ENCODE data around the gene LRRC59. TPM values are rescaled to one million over a fixed set of nuclear protein-coding genes. Genes with fewer than 3 reads are reported as not detected.

LRRC59 gene
- total and polyA plus RNA-seq, 2 donors (not counting 1 experiment from before 2014, with no cell fraction given): 27.7 to 31.2 TPM

- Histone ChIP-seq H3K79me2 (ENCODE audit: control insufficient read depth, insufficient read depth, low read length) (peaks cover 31% of the 10 kb centered on the region), H3K9ac (ENCODE audit: low read length) (no peak overlapping the region), H3K36me3 (replicated peaks in 1 of 2; ENCODE audit: control extremely low read depth in 1 of 2, control insufficient read depth in 1 of 2, extremely low read depth in 1 of 2, insufficient read depth in 2 of 2, low read length in 1 of 2) (peaks cover 0 to 58% of the 10 kb centered on the region in 2 experiments), H3K27me3 (replicated peaks in 1 of 4; ENCODE audit: control extremely low read depth in 1 of 4, control insufficient read depth in 3 of 4, insufficient read depth in 4 of 4, low read length in 3 of 4) (no peaks in the 10 kb centered on the region), H3K4me3 (ENCODE audit: control extremely low read depth in 1 of 5, extremely low read depth in 1 of 5, insufficient read depth in 1 of 5, low read depth in 2 of 5, low read length in 4 of 5) (no peak overlapping the region), H2AFZ (ENCODE audit: insufficient read depth, low read depth, low read length, poor library complexity, severe bottlenecking) (no peak overlapping the region), H4K20me1 (ENCODE audit: control insufficient read depth, insufficient read depth, low read length, poor library complexity, severe bottlenecking) (peaks cover 38% of the 10 kb centered on the region), H3K4me2 (replicated peaks; ENCODE audit: low read depth, low read length, poor library complexity, severe bottlenecking) (no peak overlapping the region), H3K27ac (ENCODE audit: low read length in 2 of 2) (no peak overlapping the region), H3K4me1 (ENCODE audit: control insufficient read depth in 2 of 2, insufficient read depth in 2 of 2, low read length in 2 of 2) (peaks cover 14 to 19% of the 10 kb centered on the region in 2 donors), H3K9me3 (ENCODE audit: control extremely low read depth in 1 of 3, control insufficient read depth in 2 of 3, insufficient read depth in 1 of 3, low read length in 2 of 3) (no peaks in the 10 kb centered on the region)
- Mint-ChIP-seq H3K27me3 (no peaks in the 10 kb centered on the region), H3K4me3 (no peak overlapping the region), H3K9me3 (ENCODE audit: insufficient read depth) (no peaks in the 10 kb centered on the region), H3K4me1 (peaks cover 23% of the 10 kb centered on the region), H3K27ac (no peak overlapping the region)
- DNase-seq: no peak
- ChIA-PET POLR2A (no interaction called here), CTCF (interaction anchor here (0.8 to 4.3 kb wide), 5 partner anchors 8 to 193 kb away, joined by 3 to 27 read pairs (median 4); partner anchors contain the start of genes LRRC59 and XYLT2)
- TF ChIP-seq CTCF (IDR thresholded peaks at IDR 0.05) (no peak), EZH2 (IDR thresholded peaks at IDR 0.05; ENCODE audit: borderline replicate concordance, insufficient read depth, low read depth, low read length, poor library complexity, severe bottlenecking) (no peak)
- ATAC-seq (ENCODE audit: low read depth): no peak
- intact Hi-C loops (cut with micrococcal nuclease): loop anchor here (10.0 kb wide), 2 partner anchors 55 to 275 kb away; partner anchors contain the start of genes ACSF2 and PDK2
- 100% methylated on average over 4 of the region's 5 CpGs for WGBS (ENCODE audit: insufficient coverage)
These were observed 27.3 kb downstream of the LRRC59 start for GRCh38 chr17:50370052-50370451.

DNA sequence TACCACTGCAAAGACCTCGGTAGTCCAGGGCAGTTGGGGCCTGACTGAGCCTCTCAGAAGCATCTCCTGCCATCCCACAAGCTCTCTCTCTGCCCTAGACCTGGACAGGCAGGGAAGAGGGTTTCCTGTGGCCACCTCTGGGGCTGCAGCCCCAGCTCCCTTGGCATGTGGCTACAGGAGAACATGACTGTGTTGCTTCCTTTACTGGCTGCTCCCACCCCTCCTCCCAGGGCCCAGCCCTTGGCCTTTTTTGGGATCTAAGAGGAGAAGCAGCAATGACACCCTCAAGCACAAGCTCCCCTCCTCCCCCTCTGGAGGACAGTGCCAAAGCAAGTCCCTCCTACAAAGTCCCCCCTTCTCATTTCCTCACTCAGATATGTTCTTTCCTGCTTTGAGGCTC is 29.9 kb downstream of the LRRC59 start:
- H3K4me3 Mint-ChIP-seq: no peak overlapping the region
- Histone ChIP-seq H3K9ac (ENCODE audit: low read length) (no peak overlapping the region), H3K36me3 (replicated peaks in 1 of 2; ENCODE audit: control extremely low read depth in 1 of 2, control insufficient read depth in 1 of 2, extremely low read depth in 1 of 2, insufficient read depth in 2 of 2, low read length in 1 of 2) (peaks cover 0 to 62% of the 10 kb centered on the region in 2 experiments), H3K27ac (ENCODE audit: low read length in 2 of 2) (no peak overlapping the region), H3K4me2 (replicated peaks; ENCODE audit: low read depth, low read length, poor library complexity, severe bottlenecking) (no peak overlapping the region), H4K20me1 (ENCODE audit: control insufficient read depth, insufficient read depth, low read length, poor library complexity, severe bottlenecking) (peaks cover 45% of the 10 kb centered on the region), H3K79me2 (ENCODE audit: control insufficient read depth, insufficient read depth, low read length) (peaks cover 25% of the 10 kb centered on the region), H3K27me3 (replicated peaks in 1 of 4; ENCODE audit: control extremely low read depth in 1 of 4, control insufficient read depth in 3 of 4, insufficient read depth in 4 of 4, low read length in 3 of 4) (no peaks in the 10 kb centered on the region), H2AFZ (ENCODE audit: insufficient read depth, low read depth, low read length, poor library complexity, severe bottlenecking) (no peak overlapping the region), H3K9me3 (ENCODE audit: control extremely low read depth in 1 of 3, control insufficient read depth in 2 of 3, insufficient read depth in 1 of 3, low read length in 2 of 3) (no peaks in the 10 kb centered on the region), H3K4me3 (ENCODE audit: control extremely low read depth in 1 of 5, extremely low read depth in 1 of 5, insufficient read depth in 1 of 5, low read depth in 2 of 5, low read length in 4 of 5) (no peak overlapping the region), H3K4me1 (ENCODE audit: control insufficient read depth in 2 of 2, insufficient read depth in 2 of 2, low read length in 2 of 2) (peaks cover 9 to 15% of the 10 kb centered on the region in 2 donors)
- CTCF ChIA-PET: interaction anchor here (1.4 kb wide), 1 partner anchor 30 kb away, joined by 4 read pairs; the partner anchor contains the start of gene LRRC59
- H3K9me3 Mint-ChIP-seq (ENCODE audit: insufficient read depth): no peaks in the 10 kb centered on the region
- H3K27me3 Mint-ChIP-seq: no peaks in the 10 kb centered on the region
- peak overlapping the region; percentile 24 for H3K27ac Mint-ChIP-seq
- peaks cover 15% of the 10 kb centered on the region for H3K4me1 Mint-ChIP-seq
- intact Hi-C loops (cut with micrococcal nuclease): no loop called here
- no peak for TF ChIP-seq EZH2 (IDR thresholded peaks at IDR 0.05; ENCODE audit: borderline replicate concordance, insufficient read depth, low read depth, low read length, poor library complexity, severe bottlenecking)
- TF ChIP-seq CTCF (IDR thresholded peaks at IDR 0.05): no peak
- WGBS (ENCODE audit: insufficient coverage): 100% methylated on average over 1 of the region's 1 CpG
- DNase-seq: no peak
- POLR2A ChIA-PET: interaction anchor here (0.6 kb wide), 1 partner anchor 10 kb away, joined by 8 read pairs; no protein-coding TSS in a partner anchor
- ATAC-seq (ENCODE audit: low read depth): no peak

Measured in B cell (primary cell).